Keratinocyte (primary cell): ENCODE measurements around the gene LAMA3.

Source experiments
- CTCF ChIP-seq, 3 experiments: IDR thresholded peaks in 1 of 3; conservative IDR thresholded peaks in 1 of 3; optimal IDR thresholded peaks in 1 of 3; 2 replicates in 2 of 3; 3 replicates in 1 of 3; pipeline versions ENCODE3 to v1.5.1; 2011; ENCODE audit warnings: low read length in 3 of 3, mild to moderate bottlenecking in 3 of 3, moderate library complexity in 2 of 3, control low read depth in 1 of 3, inconsistent platforms in 1 of 3; ENCODE audit not compliant: insufficient read depth in 2 of 3; ENCODE audit errors: extremely low read depth in 1 of 3
- EZH2 ChIP-seq: IDR thresholded peaks from one replicate; pipeline ENCODE4 v1.6.1; 2012; ENCODE audit warnings: inconsistent platforms, mild to moderate bottlenecking, low read length, moderate library complexity

GRCh38 chr18:23822590-23823385 lies 133.5 kb downstream of the LAMA3 start:
- TF ChIP-seq CTCF (optimal IDR thresholded peaks at IDR 0.05 in 1 of 3, IDR thresholded peaks at IDR 0.05 in 1 of 3, conservative IDR thresholded peaks at IDR 0.05 in 1 of 3; ENCODE audit: extremely low read depth in 1 of 3, insufficient read depth in 2 of 3, low read length in 3 of 3) (no peak), EZH2 (no peak)
